GM19468 (cell line): ENCODE data around the gene PSD2.

Experiments
- ATAC-seq: cut with Tn5 transposase; IDR thresholded peaks from one replicate; pipeline ENCODE4 v1.9.1; 2021; ENCODE audit warnings: mild to moderate bottlenecking, moderate library complexity, moderate number of reproducible peaks; ENCODE audit not compliant: unreplicated experiment; ENCODE audit errors: extremely low read depth

PSD2 gene

GRCh38 chr5:139869042-139869790 is 73.6 kb downstream of the PSD2 start:
- no peak for ATAC-seq

GRCh38 chr5:139870677-139871076 is 75.1 kb downstream of the PSD2 start:
- no peak for ATAC-seq

- no peak for ATAC-seq
These were observed 76.0 kb downstream of the PSD2 start for GRCh38 chr5:139871614-139872013.

- ATAC-seq, result no peak
These were observed 76.6 kb downstream of the PSD2 start for GRCh38 chr5:139872052-139872766.

GRCh38 chr5:139872851-139873794 is 77.5 kb downstream of the PSD2 start:
- ATAC-seq, result no peak

GRCh38 chr5:139875957-139876356 is 80.3 kb downstream of the PSD2 start:
- no peak for ATAC-seq

- no peak for ATAC-seq
These were observed 81.6 kb downstream of the PSD2 start for GRCh38 chr5:139877129-139877597.

- no peak for ATAC-seq
These were observed 82.5 kb downstream of the PSD2 start for GRCh38 chr5:139878093-139878492.

- no peak for ATAC-seq
These were observed 85.0 kb downstream of the PSD2 start for GRCh38 chr5:139880416-139881142.

GRCh38 chr5:139881143-139881733 is 85.6 kb downstream of the PSD2 start:
- no peak for ATAC-seq

GRCh38 chr5:139882316-139882715 is 86.7 kb downstream of the PSD2 start:
- ATAC-seq, result no peak

- ATAC-seq, result no peak
These were observed 87.4 kb downstream of the PSD2 start for GRCh38 chr5:139882961-139883539.

GRCh38 chr5:139884144-139884543 is 88.5 kb downstream of the PSD2 start:
- no peak for ATAC-seq

- no peak for ATAC-seq
These were observed 89.1 kb downstream of the PSD2 start for GRCh38 chr5:139884734-139885133.

- no peak for ATAC-seq
These were observed 89.7 kb downstream of the PSD2 start for GRCh38 chr5:139885172-139885856.

- no peak for ATAC-seq
These were observed 90.2 kb downstream of the PSD2 start for GRCh38 chr5:139885857-139886208.

- no peak for ATAC-seq
These were observed 90.6 kb downstream of the PSD2 start for GRCh38 chr5:139886213-139886612.

GRCh38 chr5:139888370-139888769 is 92.8 kb downstream of the PSD2 start:
- ATAC-seq, result no peak

- no peak for ATAC-seq
These were observed 93.8 kb downstream of the PSD2 start for GRCh38 chr5:139889410-139889809.
